HCT116 (cell line): ENCODE results near the gene TIMM17A. TPM values are rescaled to one million over a fixed set of nuclear protein-coding genes. Genes with fewer than 3 reads are reported as not detected.

Experiments
- ATAC-seq: fragments of 200-7000 bp; cut with Tn5 transposase; 2 replicates; pipeline ENCODE4 v1.9.1; 2020; ENCODE audit warnings: mild to moderate bottlenecking, moderate library complexity
- BruUV-seq: library from RNA; stranded (reverse); fragments of 400-500 nt; replicated peaks from 2 replicates; lab custom pipeline; 2021; lab: Mats Ljungman, UMichigan
- CTCF ChIA-PET: fragments of 300-600 bp; sonication (Branson Sonifier 250); formaldehyde crosslinking; loops from one replicate; lab custom pipeline; 2021; ENCODE audit warnings: antibody characterized with exemption; lab: Charles Lee
- POLR2A ChIA-PET: fragments of 300-600, 350-600 bp; sonication (Branson Sonifier 250); formaldehyde crosslinking; loops from one replicate; lab custom pipeline; 2021; ENCODE audit warnings: antibody characterized with exemption; lab: Charles Lee
- RAD21 ChIA-PET, 2 experiments: fragments of 300-600 bp; sonication (Branson Sonifier 250); formaldehyde crosslinking; loops; one replicate each; lab custom pipeline; 2023; ENCODE audit warnings: low total read pairs in 2 of 2; ENCODE audit not compliant: uncharacterized antibody in 2 of 2, unreplicated experiment in 2 of 2, low non-redundant PET in 1 of 2; lab: Charles Lee
- DNase-seq: peaks from one replicate; pipeline ENCODE4 v3.0.0-alpha.2; 2010; ENCODE audit warnings: low read depth, low spot score
- H2AFZ ChIP-seq: fragments of 200-600 bp; shearing (Covaris generic), sonication (generic); 2 replicates; pipeline ENCODE4 v1.6.1; 2017; ENCODE audit warnings: low read depth, mixed run types, mixed read lengths, antibody characterized with exemption, low read length; ENCODE audit not compliant: poor library complexity, severe bottlenecking
- H3K27ac ChIP-seq: 2 replicates; pipeline ENCODE4 v1.5.1; 2012; ENCODE audit warnings: low read depth, low read length
- H3K27me3 ChIP-seq: fragments of 200-600 bp; sonication (generic); 2 replicates; pipeline ENCODE4 v1.6.1; 2016; ENCODE audit warnings: mixed run types, low read length, mixed read lengths; ENCODE audit not compliant: insufficient read depth
- H3K36me3 ChIP-seq, 2 experiments: fragments of 200-500 bp in 1 of 2; fragments of 200-600 bp in 1 of 2; sonication (Bioruptor generic) in 1 of 2; sonication (generic) in 1 of 2; 2 replicates each; pipeline versions ENCODE4 v1.5.1 to v1.6.1; 2014 to 2016; ENCODE audit warnings: low read length in 2 of 2, inconsistent platforms in 1 of 2, mixed read lengths in 1 of 2, mixed run types in 1 of 2; ENCODE audit not compliant: insufficient read depth in 2 of 2, control insufficient read depth in 1 of 2
- H3K4me1 ChIP-seq, 2 experiments: fragments of 200-600 bp in 1 of 2; sonication (generic) in 1 of 2; 2 replicates each; pipeline versions ENCODE4 v1.5.1 to v1.6.1; 2012 to 2017; ENCODE audit warnings: low read length in 2 of 2, inconsistent platforms in 1 of 2, mild to moderate bottlenecking in 1 of 2, mixed read lengths in 1 of 2, mixed run types in 1 of 2, moderate library complexity in 1 of 2; ENCODE audit not compliant: insufficient read depth in 2 of 2, control insufficient read depth in 1 of 2
- H3K4me2 ChIP-seq: fragments of 200-600 bp; sonication (generic); 2 replicates; pipeline ENCODE4 v1.6.1; 2017; ENCODE audit warnings: mixed run types, low read length, mixed read lengths
- H3K4me3 ChIP-seq, 2 experiments: fragments of 200-600 bp in 1 of 2; sonication (generic) in 1 of 2; replicated peaks in 1 of 2; 2 replicates each; pipeline ENCODE4 v1.5.1; 2011 to 2016; ENCODE audit warnings: low read length in 2 of 2, control low read depth in 1 of 2, low read depth in 1 of 2, mild to moderate bottlenecking in 1 of 2, mixed read lengths in 1 of 2, mixed run types in 1 of 2
- H3K79me2 ChIP-seq: fragments of 200-600 bp; sonication (generic); 2 replicates; pipeline ENCODE4 v1.6.1; 2017; ENCODE audit warnings: mild to moderate bottlenecking, mixed run types, low read length, moderate library complexity, mixed read lengths; ENCODE audit not compliant: insufficient read depth
- H3K9ac ChIP-seq: fragments of 200-600 bp; sonication (generic); 2 replicates; pipeline ENCODE4 v1.6.1; 2016; ENCODE audit warnings: low read length, mixed read lengths
- H3K9me2 ChIP-seq: fragments of 200-600 bp; sonication (generic), shearing (Covaris generic); 2 replicates; pipeline ENCODE4 v1.6.1; 2017; ENCODE audit warnings: mixed run types, mild to moderate bottlenecking, moderate library complexity; ENCODE audit not compliant: insufficient read depth
- H3K9me3 ChIP-seq, 2 experiments: fragments of 200-500 bp in 1 of 2; fragments of 200-600 bp in 1 of 2; sonication (Bioruptor generic) in 1 of 2; sonication (generic) in 1 of 2; 2 replicates each; pipeline ENCODE4 v1.6.1; 2014 to 2017; ENCODE audit warnings: low read length in 2 of 2, mixed read lengths in 2 of 2, inconsistent platforms in 1 of 2, low read depth in 1 of 2, mild to moderate bottlenecking in 1 of 2, mixed run types in 1 of 2, moderate library complexity in 1 of 2; ENCODE audit not compliant: control insufficient read depth in 1 of 2, insufficient read depth in 1 of 2
- H4K20me1 ChIP-seq: fragments of 200-600 bp; sonication (generic), shearing (Covaris generic); 2 replicates; pipeline ENCODE4 v1.6.1; 2017; ENCODE audit warnings: mixed run types, mild to moderate bottlenecking, moderate library complexity; ENCODE audit not compliant: insufficient read depth
- CBX3 ChIP-seq: IDR thresholded peaks from 2 replicates; pipeline ENCODE4 v1.6.1; 2012; ENCODE audit warnings: low read depth
- EZH2 ChIP-seq: fragments of 200-600 bp; sonication (generic); IDR thresholded peaks from 2 replicates; pipeline ENCODE4 v1.6.1; 2017; ENCODE audit warnings: antibody characterized with exemption, mixed run types
- EZH2phosphoT487 ChIP-seq: fragments of 200-600 bp; IDR thresholded peaks from 2 replicates; pipeline ENCODE4 v1.6.1; 2018; ENCODE audit warnings: antibody characterized with exemption, borderline replicate concordance
- FOSL1 ChIP-seq: IDR thresholded peaks from 2 replicates; pipeline ENCODE4 v1.6.1; 2012; ENCODE audit warnings: low read depth
- SRF ChIP-seq: IDR thresholded peaks from 2 replicates; pipeline ENCODE4 v1.6.1; 2012; ENCODE audit warnings: low read depth
- TCF7L2 ChIP-seq: IDR thresholded peaks from 2 replicates; pipeline ENCODE4 v1.7.0; 2011; ENCODE audit warnings: borderline replicate concordance, inconsistent platforms; ENCODE audit not compliant: insufficient read depth, insufficient read length; ENCODE audit errors: extremely low read depth
- ZNF274 ChIP-seq: fragments of 200-500 bp; sonication (Bioruptor generic); IDR thresholded peaks from 2 replicates; pipeline ENCODE4 v1.6.1; 2014; ENCODE audit warnings: mild to moderate bottlenecking, low read depth, low read length, inconsistent platforms
- intact Hi-C: fragments of 100-400 bp; cut with micrococcal nuclease; formaldehyde crosslinking; loops from 2 replicates; pipeline ENCODE4 v1.10.0; 2022
- total RNA-seq: library from RNA; stranded (reverse); gene quantifications from one replicate; pipeline ENCODE4 v1.2.1, GENCODE V29; 2021; ENCODE audit not compliant: unreplicated experiment
- TF ChIP-seq, protein P1 (sequence below): IDR thresholded peaks from 2 replicates; pipeline ENCODE4 v1.6.1; 2011; ENCODE audit warnings: mild to moderate bottlenecking, low read length, moderate library complexity; ENCODE audit not compliant: insufficient replicate concordance; ENCODE audit errors: extremely low read depth
- TF ChIP-seq, protein P2 (sequence below), 3 experiments: fragments of 200-600 bp in 1 of 3; sonication (generic) in 1 of 3; IDR thresholded peaks in 2 of 3; conservative IDR thresholded peaks in 1 of 3; 2 replicates each; pipeline ENCODE4 v1.5.1; 2012 to 2017; ENCODE audit warnings: low read depth in 2 of 3, low read length in 2 of 3, antibody characterized with exemption in 1 of 3, borderline replicate concordance in 1 of 3, control low read depth in 1 of 3, mild to moderate bottlenecking in 1 of 3, mixed read lengths in 1 of 3, mixed run types in 1 of 3, moderate library complexity in 1 of 3; ENCODE audit not compliant: insufficient read depth in 1 of 3
- TF ChIP-seq, protein P3 (sequence below): IDR thresholded peaks from 2 replicates; pipeline ENCODE4 v1.6.1; 2012

The TIMM17A gene
- total RNA-seq, 1 experiment from 2014 or later, result 100 TPM

DNA sequence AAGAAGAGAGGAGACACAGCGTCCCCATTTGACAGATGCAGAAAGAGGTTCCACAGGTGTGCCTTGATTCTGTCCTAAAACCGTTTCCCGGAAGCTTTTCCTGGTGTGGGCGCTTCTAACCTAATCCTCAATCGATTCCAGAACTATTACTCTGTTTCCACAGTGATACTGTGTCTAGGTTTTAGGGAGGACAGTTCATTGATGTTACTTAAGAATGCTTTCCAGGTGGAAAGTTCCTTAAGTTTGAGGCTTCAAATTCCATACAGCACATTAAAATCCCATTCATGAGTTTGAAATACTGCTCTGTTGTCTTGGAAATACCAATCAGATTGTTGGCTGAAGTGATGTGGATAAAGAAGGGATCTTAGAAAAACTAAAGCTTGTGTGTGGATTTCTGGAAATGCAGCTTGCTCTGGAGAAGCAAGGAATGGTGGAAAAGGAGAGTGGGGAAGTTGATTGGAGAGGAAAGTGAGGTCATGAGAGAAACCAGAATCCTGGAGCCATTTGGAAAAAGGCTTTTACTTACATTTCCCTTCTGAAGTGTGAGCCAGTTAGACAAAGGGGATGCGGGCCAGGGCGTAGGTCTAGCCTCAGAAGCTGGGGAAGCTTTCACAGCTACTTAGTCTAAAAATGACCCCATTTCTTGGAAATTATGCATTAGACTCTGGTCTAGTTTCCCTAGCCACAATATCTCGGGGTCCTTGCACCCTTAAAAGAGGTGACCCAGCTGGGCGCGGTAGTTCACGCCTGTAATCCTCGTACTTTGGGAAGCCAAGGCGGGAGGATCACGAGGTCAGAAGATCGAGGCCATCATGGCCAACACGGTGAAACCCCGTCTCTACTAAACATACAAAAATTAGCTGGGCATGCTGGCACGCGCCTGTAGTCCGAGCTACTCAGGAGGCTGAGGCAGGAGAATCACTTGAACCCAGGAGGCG, 61.8 kb downstream of the TIMM17A start:
- Histone ChIP-seq H3K27me3 (no peaks in the 10 kb centered on the region), H3K4me2 (peak overlapping the region; percentile 83), H3K4me3 (no peak overlapping the region), H2AFZ (no peak overlapping the region), H3K4me1 (peaks cover 79 to 100% of the 10 kb centered on the region in 2 experiments), H3K27ac (peak overlapping the region; percentile 94), H4K20me1 (no peaks in the 10 kb centered on the region), H3K9me2 (no peaks in the 10 kb centered on the region), H3K79me2 (peaks cover 30% of the 10 kb centered on the region), H3K9ac (peak overlapping the region; percentile 66), H3K9me3 (no peaks in the 10 kb centered on the region), H3K36me3 (peaks cover 6 to 28% of the 10 kb centered on the region in 2 experiments)
- ChIA-PET RAD21 (interaction anchor here (0.7 to 1.4 kb wide), 3 partner anchors 8 to 89 kb away, joined by 3 to 4 read pairs (median 3); no protein-coding TSS in a partner anchor), CTCF (interaction anchor here (0.9 to 2.3 kb wide), 3 partner anchors 56 to 96 kb away, joined by 3 to 9 read pairs (median 4); no protein-coding TSS in a partner anchor), POLR2A (interaction anchor here (0.9 to 9.1 kb wide), 18 partner anchors 6 to 118 kb away, joined by 3 to 174 read pairs (median 6); partner anchors contain the start of gene ELF3)
- DNase-seq (no peak), ATAC-seq (no peak)
- no TSS peak for BruUV-seq
- intact Hi-C loops, result no loop called here
- TF ChIP-seq, protein P1, sequence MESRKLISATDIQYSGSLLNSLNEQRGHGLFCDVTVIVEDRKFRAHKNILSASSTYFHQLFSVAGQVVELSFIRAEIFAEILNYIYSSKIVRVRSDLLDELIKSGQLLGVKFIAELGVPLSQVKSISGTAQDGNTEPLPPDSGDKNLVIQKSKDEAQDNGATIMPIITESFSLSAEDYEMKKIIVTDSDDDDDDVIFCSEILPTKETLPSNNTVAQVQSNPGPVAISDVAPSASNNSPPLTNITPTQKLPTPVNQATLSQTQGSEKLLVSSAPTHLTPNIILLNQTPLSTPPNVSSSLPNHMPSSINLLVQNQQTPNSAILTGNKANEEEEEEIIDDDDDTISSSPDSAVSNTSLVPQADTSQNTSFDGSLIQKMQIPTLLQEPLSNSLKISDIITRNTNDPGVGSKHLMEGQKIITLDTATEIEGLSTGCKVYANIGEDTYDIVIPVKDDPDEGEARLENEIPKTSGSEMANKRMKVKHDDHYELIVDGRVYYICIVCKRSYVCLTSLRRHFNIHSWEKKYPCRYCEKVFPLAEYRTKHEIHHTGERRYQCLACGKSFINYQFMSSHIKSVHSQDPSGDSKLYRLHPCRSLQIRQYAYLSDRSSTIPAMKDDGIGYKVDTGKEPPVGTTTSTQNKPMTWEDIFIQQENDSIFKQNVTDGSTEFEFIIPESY, result no peak
- TF ChIP-seq CBX3 (no peak), SRF (no peak), ZNF274 (no peak), EZH2 (no peak), EZH2phosphoT487 (no peak), TCF7L2 (no peak), FOSL1 (no peak)
- TF ChIP-seq, protein P2, sequence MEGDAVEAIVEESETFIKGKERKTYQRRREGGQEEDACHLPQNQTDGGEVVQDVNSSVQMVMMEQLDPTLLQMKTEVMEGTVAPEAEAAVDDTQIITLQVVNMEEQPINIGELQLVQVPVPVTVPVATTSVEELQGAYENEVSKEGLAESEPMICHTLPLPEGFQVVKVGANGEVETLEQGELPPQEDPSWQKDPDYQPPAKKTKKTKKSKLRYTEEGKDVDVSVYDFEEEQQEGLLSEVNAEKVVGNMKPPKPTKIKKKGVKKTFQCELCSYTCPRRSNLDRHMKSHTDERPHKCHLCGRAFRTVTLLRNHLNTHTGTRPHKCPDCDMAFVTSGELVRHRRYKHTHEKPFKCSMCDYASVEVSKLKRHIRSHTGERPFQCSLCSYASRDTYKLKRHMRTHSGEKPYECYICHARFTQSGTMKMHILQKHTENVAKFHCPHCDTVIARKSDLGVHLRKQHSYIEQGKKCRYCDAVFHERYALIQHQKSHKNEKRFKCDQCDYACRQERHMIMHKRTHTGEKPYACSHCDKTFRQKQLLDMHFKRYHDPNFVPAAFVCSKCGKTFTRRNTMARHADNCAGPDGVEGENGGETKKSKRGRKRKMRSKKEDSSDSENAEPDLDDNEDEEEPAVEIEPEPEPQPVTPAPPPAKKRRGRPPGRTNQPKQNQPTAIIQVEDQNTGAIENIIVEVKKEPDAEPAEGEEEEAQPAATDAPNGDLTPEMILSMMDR (IDR thresholded peaks at IDR 0.05 in 2 of 3, conservative IDR thresholded peaks at IDR 0.05 in 1 of 3; ENCODE audit: borderline replicate concordance in 1 of 3, insufficient read depth in 1 of 3, low read depth in 2 of 3, low read length in 2 of 3), result no peak
- TF ChIP-seq, protein P3, sequence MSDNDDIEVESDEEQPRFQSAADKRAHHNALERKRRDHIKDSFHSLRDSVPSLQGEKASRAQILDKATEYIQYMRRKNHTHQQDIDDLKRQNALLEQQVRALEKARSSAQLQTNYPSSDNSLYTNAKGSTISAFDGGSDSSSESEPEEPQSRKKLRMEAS, result no peak
